Measurements from ENCODE around the gene ANXA1.

Gene ANXA1

DNA sequence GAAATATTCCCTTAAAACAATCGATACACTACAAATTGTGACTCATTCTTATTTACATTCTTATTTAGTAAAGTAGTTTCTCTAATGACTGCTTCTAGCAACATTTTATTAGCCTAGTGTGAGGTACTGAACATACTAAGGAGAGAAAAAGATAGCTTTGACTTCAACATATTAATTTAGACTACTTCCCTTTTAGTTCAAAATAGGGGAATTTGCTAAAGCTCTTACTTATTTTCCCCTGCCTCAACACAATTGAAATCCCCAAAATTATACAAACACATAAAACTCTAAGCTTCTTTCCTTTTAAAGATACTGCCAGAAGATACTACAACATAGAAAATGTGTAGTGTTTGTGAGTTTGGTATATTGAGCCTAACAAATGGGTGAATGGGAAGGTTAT is 55.2 kb downstream of the ANXA1 start:
- no peak for DNase-seq (ENCODE audit: low read depth in 3 of 3, low spot score in 1 of 3)

GRCh38 chr9:73210886-73211666 is 59.4 kb downstream of the ANXA1 start:
- no peak for DNase-seq (ENCODE audit: low read depth in 3 of 3, low spot score in 1 of 3)

DNA sequence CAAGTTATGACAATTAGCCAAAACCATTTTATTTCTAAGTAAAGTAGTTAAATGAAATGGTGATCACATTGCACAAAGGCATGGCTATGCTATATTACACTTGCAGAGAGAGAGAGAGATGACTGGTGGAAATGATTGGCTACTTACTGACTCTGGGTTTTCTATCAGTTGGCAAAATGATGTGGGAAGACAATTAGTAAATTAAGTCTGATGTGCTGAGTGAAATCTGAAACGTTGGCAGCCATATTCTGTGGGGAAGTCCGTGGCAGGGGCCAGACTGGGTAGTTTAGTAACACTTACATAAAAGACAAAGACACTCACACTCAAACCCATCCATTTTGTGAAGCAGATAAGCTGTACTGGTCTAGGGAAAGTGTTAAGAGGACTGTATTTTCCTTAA is 61.6 kb downstream of the ANXA1 start:
- DNase-seq (ENCODE audit: low read depth in 3 of 3, low spot score in 1 of 3) = no peak

DNA sequence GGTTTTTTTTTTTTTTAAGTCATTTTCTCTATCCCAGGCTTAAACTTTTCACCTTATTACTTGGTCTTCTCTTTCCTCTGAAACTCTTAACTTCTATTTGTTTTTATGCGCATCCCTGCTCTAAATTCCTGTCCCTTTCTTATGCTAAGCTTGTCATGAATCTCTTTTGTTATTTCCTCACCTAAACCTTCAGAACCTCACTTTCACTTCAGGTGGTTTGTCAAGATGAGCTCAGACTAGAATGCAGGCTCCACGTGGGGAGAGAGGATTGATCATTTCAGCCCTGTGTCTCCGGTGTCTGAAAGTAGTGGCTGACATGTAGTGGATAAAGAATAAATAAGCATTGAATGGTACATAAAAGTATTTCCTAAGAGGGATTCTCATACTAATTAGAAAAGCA is 63.6 kb downstream of the ANXA1 start:
- DNase-seq (ENCODE audit: low read depth in 3 of 3, low spot score in 1 of 3) = no peak

DNA sequence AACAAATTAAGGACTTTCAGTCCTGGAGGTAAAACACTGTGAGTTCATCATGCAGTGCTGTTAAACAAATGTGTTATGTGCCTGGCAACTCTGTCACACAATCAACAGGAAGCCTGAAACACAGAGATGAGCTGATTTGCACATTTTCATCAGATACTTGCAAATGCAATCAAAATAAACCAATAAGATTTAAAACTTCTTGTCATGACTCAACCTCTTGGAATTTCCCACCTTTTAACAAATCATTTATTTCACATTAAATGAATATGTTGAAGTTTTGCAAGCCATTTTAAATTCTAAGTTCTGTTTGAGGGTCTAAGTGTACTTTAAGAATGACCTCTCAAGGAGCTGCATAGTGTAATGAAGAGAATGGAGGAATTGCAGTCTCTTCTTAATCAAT is 64.4 kb downstream of the ANXA1 start:
- DNase-seq (ENCODE audit: low read depth in 3 of 3, low spot score in 1 of 3) = no peak

All from stimulated activated CD4-positive, alpha-beta T cell treated with anti-CD3 and anti-CD28 coated beads, TNF-alpha, amount 100 ng/mL, for 1 hour (primary cell).